Hematopoietic multipotent progenitor cell treated with erythropoietin and hydrocortisone succinate and interleukin-3 and kit ligand, for 15 days (in vitro differentiated cells): ENCODE data around the gene TTC33.

Source experiments
- DNase-seq: peaks from one replicate; pipeline ENCODE4 v3.0.0-alpha.2; 2015; ENCODE audit warnings: low spot score

TTC33 gene

GRCh38 chr5:40485021-40485998 is 270.5 kb downstream of the TTC33 start:
- no peak for DNase-seq

DNA sequence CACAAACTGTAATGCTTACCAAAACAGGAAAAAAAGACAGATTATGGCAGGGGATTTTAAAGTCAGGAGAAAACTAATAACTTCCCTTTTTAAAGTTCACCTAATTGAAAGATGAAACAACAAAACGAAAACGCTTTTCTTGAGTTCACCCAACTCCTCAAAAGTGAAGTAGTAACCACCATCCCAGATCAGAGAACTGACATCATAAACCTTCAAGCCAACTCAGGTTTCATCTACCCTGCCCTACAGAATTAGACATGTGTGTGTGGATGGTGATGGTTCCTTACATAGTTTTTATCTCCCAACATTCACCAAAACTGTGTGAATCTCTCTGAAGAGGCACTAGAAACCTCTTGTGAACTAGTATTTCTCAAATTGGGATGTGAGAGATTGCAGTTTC is 271.3 kb downstream of the TTC33 start:
- DNase-seq = no peak

GRCh38 chr5:40483316-40483715 is 272.4 kb downstream of the TTC33 start:
- DNase-seq = no peak

DNA sequence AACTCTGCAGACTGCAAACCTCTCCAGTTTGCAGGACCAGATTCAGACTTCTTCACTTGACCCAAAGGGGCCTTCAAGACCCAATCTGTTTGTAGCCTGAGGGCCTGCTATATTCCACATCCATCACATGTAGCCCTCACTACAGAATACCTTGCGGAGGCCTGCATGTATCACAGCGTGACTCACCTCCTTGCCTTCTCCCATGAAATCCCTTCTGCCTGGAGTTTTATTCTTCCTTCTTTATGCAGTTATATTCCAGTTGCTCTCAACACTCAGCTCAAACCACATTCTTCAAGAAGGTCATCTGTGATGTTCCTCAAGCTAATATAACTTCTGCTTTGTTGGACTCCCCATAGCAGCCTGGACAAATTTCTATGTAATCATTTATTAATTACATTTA is 274.5 kb downstream of the TTC33 start:
- no peak for DNase-seq

GRCh38 chr5:40480392-40480791 is 275.4 kb downstream of the TTC33 start:
- no peak for DNase-seq

GRCh38 chr5:40479939-40480338 is 275.8 kb downstream of the TTC33 start:
- DNase-seq = no peak

DNA sequence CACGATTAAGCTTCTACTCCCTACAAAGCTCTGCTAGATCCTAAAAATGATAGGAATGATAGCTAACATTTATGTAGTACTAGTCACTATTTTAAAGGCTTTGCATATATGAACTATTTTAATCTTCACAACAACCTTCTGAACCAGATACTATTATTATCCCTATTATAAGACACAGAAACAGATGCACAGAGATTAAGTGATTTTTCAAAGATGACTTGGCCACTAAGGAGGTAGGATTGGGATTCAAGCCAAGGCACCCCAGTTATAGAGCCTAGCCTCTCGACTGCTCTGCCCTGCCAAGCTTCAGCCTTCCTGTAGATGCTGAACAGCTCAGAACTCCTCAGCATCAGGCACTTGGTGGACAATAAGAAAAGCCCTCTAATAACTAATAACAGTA is 277.0 kb downstream of the TTC33 start:
- DNase-seq = no peak

- no peak for DNase-seq
Observed at GRCh38 chr5:40477856-40478546, 277.8 kb downstream of the TTC33 start.

- no peak for DNase-seq
Observed at GRCh38 chr5:40475561-40475960, 280.2 kb downstream of the TTC33 start.

DNA sequence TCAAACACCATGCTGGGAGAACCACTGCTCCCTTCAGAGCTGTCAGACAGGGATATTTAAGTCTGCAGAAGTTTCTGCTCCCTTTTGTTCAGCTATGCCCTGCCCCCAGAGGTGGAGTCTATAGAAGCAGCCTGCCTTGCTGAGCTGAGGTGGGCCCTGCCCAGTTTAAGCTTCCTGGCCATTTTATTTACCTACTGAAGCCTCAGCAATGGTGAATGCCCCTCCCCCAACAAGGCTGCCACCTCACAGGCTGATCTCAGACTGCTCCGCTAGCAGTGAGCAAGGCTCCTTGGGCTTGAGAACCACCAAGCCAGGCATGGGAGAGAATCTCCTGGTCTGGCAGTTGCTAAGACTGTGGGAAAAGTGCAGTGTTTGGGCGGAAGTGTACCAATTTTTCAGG is 281.5 kb downstream of the TTC33 start:
- DNase-seq = no peak

DNA sequence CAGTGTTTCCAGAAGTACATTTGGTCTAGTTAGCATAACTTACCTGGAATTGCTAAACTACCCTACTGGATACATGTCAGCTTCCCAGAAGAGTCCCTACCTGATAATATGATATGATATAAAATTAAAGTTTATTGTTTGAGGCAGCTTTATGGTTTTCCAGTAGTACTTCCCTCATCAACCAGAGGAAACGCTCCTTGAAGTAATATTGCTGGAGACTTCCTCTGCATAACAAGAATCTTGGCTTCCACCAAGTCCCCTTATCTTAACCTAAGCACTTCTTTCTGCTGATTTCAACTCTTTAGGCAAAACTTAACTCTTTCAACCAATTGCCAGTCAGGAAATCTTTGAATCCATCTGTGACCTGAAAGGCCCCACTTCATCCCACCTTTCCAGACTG is 290.3 kb downstream of the TTC33 start:
- DNase-seq = no peak

GRCh38 chr5:40464511-40464910 is 291.2 kb downstream of the TTC33 start:
- no peak for DNase-seq
